Measurements from ENCODE around the gene ZNF750.

Gene ZNF750

DNA sequence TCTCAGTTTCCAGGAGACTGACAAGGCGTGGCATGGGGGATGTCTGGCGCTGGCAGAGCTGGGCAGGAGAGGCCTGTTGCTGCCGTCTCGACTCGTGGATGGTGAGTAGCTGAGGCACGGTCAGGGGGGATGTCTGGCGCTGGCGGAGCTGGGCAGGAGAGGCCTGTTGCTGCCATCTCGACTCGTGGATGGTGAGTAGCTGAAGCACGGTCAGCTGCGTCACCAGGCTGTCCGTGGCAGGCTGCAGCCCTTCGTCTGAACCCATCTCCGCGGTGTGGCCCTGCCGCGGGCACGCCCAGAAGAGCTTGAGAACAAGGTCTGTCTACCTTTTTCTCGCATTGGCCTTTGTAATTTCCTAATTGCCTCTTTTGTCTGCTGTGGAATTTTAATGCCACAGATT is 25.0 kb downstream of the ZNF750 start:
- peaks cover 10% of the 10 kb centered on the region for H3K36me3 ChIP-seq
- TF ChIP-seq CTCF (IDR thresholded peaks at IDR 0.05) = no peak
- H3K4me3 ChIP-seq (ENCODE audit: low read depth in 1 of 2, low read length in 1 of 2) = no peak overlapping the region
- no peak overlapping the region for H3K27ac ChIP-seq
- H3K4me1 ChIP-seq (ENCODE audit: control insufficient read depth in 1 of 2, insufficient read depth in 1 of 2, low read depth in 1 of 2, low read length in 1 of 2) = no peaks in the 10 kb centered on the region
- H3K9me3 ChIP-seq = no peaks in the 10 kb centered on the region
- no peaks in the 10 kb centered on the region for H3K27me3 ChIP-seq

DNA sequence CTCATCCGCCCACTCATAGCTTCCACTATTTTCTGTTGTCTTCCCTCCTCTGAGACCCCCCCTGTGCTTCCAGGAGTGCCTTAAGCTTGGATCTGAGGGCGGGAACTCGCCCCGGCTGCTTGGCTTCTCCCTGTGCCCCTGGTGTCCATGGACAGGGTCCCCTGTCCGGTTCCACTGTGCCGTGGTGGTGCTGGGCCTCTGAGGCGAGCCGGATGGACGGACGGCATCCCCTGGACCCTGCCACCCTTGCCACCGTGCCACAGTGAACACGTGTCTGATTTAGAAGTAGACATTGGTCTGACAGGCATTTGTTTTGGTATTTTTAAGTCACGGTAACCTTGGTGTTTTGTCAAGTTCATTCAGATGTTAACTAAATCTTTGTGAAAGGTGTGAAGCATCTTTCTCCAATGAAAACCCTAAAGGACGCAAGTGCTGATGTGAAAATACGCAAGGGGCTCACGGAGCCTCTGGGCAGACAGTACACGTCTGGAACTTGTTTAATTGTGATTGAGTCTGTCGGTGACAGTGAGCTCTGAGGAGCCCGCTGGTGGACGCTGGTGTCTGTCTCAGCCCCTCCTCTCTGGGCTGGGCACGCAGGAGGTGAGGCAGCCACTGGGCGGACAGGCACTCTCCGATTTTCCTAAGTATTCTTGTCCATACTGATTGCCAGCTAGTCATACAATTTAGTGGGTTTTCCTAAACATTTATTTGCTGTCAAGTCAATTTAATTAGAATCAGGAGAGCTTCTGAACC is 26.3 kb downstream of the ZNF750 start:
- Histone ChIP-seq H3K27ac (no peak overlapping the region), H3K4me3 (ENCODE audit: low read depth in 1 of 2, low read length in 1 of 2) (no peak overlapping the region), H3K9me3 (no peaks in the 10 kb centered on the region), H3K36me3 (peaks cover 9% of the 10 kb centered on the region), H3K27me3 (no peaks in the 10 kb centered on the region), H3K4me1 (ENCODE audit: control insufficient read depth in 1 of 2, insufficient read depth in 1 of 2, low read depth in 1 of 2, low read length in 1 of 2) (no peaks in the 10 kb centered on the region)
- TF ChIP-seq CTCF (IDR thresholded peaks at IDR 0.05) = no peak

DNA sequence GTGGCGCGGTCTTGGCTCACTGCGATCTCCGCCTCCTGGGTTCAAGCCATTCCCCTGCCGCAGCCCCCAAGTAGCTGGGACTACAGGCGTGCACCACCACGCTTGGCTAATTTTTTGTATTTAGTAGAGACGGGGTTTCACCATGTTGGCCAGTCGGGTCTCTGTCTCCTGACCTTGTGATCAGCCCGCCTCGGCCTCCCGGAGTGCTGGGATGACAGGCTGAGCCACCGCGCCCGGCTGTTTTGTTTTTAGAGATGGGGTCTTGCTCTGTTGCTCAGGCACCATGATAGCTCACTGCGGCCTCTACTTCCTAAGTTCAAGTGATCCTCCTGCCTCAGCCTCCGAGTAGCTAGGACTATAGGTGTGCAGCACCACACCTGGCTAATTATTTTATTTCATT is 27.2 kb downstream of the ZNF750 start:
- no peak overlapping the region for H3K27ac ChIP-seq
- H3K36me3 ChIP-seq = peaks cover 13% of the 10 kb centered on the region
- H3K4me3 ChIP-seq (ENCODE audit: low read depth in 1 of 2, low read length in 1 of 2) = no peak overlapping the region
- no peaks in the 10 kb centered on the region for H3K9me3 ChIP-seq
- no peak for TF ChIP-seq CTCF (IDR thresholded peaks at IDR 0.05)
- no peaks in the 10 kb centered on the region for H3K4me1 ChIP-seq (ENCODE audit: control insufficient read depth in 1 of 2, insufficient read depth in 1 of 2, low read depth in 1 of 2, low read length in 1 of 2)
- no peaks in the 10 kb centered on the region for H3K27me3 ChIP-seq

DNA sequence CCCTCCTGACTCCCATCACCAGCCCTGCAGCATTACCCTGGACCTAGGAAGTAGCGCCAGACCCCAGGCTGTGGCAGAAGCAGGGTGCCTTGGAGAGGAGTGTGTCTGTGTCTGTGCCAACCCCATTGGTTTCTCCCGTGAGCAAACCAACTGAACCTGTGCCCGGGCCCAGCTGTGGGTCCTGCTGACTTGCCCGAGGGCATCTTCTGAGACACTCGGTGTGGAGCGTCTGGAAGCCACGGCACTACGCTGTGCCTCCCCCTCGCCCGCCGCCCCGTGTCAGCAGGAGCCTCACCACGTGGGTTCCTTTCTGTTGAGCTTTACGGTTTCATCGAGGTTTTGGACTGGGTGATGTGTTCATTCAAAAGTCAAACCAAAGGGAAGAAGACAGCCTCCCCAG is 27.8 kb downstream of the ZNF750 start:
- Histone ChIP-seq H3K4me3 (ENCODE audit: low read depth in 1 of 2, low read length in 1 of 2) (no peak overlapping the region), H3K36me3 (peaks cover 16% of the 10 kb centered on the region)
- no peak for TF ChIP-seq CTCF (IDR thresholded peaks at IDR 0.05)

DNA sequence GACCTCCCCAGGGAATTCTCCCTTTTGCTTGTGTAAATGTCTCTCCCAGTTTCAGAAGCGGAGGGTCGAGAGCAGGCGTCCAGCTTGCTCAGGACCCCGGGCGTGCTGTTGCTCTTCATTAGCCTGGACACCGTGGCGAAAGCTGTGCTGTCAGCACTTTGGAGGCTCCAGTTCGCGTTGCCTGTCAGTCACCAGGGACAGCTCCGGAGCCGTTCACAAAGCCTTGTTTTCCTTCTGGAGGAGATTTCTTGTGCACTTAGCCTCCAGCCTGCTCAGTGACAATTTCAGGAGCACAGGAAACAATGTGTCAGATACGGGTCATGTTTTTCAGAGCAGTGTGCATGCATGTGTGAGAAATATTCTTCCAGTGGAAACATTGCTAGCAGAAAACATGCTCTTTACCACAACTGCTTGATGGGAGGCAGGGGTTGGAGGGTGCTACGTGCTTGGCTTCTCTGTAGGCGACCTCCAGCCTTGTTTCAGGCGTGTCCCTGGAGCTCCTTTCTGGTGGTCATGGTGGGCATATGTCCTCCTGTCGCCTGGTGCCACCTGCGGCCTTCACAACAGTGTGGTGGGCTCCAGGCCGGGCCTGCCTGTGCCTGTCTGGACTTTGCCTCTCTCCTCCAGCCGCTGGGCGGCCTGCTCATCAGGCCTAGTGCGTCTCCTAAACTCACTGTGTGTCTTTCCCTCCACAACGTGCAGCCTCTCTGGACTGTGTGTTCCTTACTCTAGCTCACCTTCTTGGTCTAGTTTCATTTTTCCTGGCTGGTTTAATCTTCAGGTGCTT is 29.0 kb downstream of the ZNF750 start:
- no peak for TF ChIP-seq CTCF (IDR thresholded peaks at IDR 0.05)
- no peaks in the 10 kb centered on the region for H3K4me1 ChIP-seq (ENCODE audit: control insufficient read depth in 1 of 2, insufficient read depth in 1 of 2, low read depth in 1 of 2, low read length in 1 of 2)
- no peak overlapping the region for H3K4me3 ChIP-seq (ENCODE audit: low read depth in 1 of 2, low read length in 1 of 2)
- no peaks in the 10 kb centered on the region for H3K27me3 ChIP-seq
- H3K9me3 ChIP-seq = no peaks in the 10 kb centered on the region
- H3K36me3 ChIP-seq = peaks cover 16% of the 10 kb centered on the region
- H3K27ac ChIP-seq = no peak overlapping the region

More for the DNA sequence above, 27.8 kb downstream of the ZNF750 start:
- H3K27ac ChIP-seq = no peak overlapping the region
- no peaks in the 10 kb centered on the region for H3K4me1 ChIP-seq (ENCODE audit: control insufficient read depth in 1 of 2, insufficient read depth in 1 of 2, low read depth in 1 of 2, low read length in 1 of 2)
- no peaks in the 10 kb centered on the region for H3K27me3 ChIP-seq
- no peaks in the 10 kb centered on the region for H3K9me3 ChIP-seq
